Astrocyte (in vitro differentiated cells and primary cell): ENCODE data around the gene UGT1A3. TPM values are rescaled to one million over a fixed set of nuclear protein-coding genes. Genes with fewer than 3 reads are reported as not detected.

Source experiments
- DNase-seq: peaks from one replicate; pipeline ENCODE4 v3.0.0-alpha.2; 2010; ENCODE audit warnings: low read depth
- FAIRE-seq: peaks from 2 replicates; lab custom pipeline; 2011; peaks lifted over from hg19 to GRCh38; lab: Jason Lieb, UNC
- H2AFZ ChIP-seq: 2 replicates; pipeline ENCODE4 v1.6.0; 2012; ENCODE audit warnings: low read depth, low read length, inconsistent platforms
- H3K27ac ChIP-seq: 2 replicates; pipeline ENCODE4 v1.5.1; 2011; ENCODE audit warnings: low read depth, low read length, inconsistent platforms
- H3K27me3 ChIP-seq: 2 replicates; pipeline ENCODE4 v1.6.0; 2011; ENCODE audit warnings: low read length, inconsistent platforms; ENCODE audit not compliant: insufficient read depth
- H3K36me3 ChIP-seq: 2 replicates; pipeline ENCODE4 v1.5.1; 2011; ENCODE audit warnings: low read length, inconsistent platforms; ENCODE audit not compliant: insufficient read depth
- H3K4me1 ChIP-seq: 2 replicates; pipeline ENCODE4 v1.5.1; 2011; ENCODE audit warnings: low read length, inconsistent platforms; ENCODE audit not compliant: insufficient read depth
- H3K4me2 ChIP-seq: 2 replicates; pipeline ENCODE4 v1.6.0; 2012; ENCODE audit warnings: low read length, inconsistent platforms
- H3K4me3 ChIP-seq: 2 replicates; pipeline ENCODE4 v1.5.1; 2011; ENCODE audit warnings: low read depth, mild to moderate bottlenecking, low read length, inconsistent platforms; ENCODE audit not compliant: insufficient read depth
- H3K79me2 ChIP-seq: 2 replicates; pipeline ENCODE4 v1.6.0; 2012; ENCODE audit warnings: mild to moderate bottlenecking, low read length, inconsistent platforms; ENCODE audit not compliant: insufficient read depth
- H3K9ac ChIP-seq: 2 replicates; pipeline ENCODE4 v1.6.0; 2012; ENCODE audit warnings: mild to moderate bottlenecking, low read length, inconsistent platforms
- H3K9me3 ChIP-seq: 2 replicates; pipeline ENCODE4 v1.5.1; 2012; ENCODE audit warnings: low read depth, mild to moderate bottlenecking, low read length, inconsistent platforms; ENCODE audit not compliant: insufficient read depth
- H4K20me1 ChIP-seq: 2 replicates; pipeline ENCODE4 v1.6.0; 2012; ENCODE audit warnings: low read length, inconsistent platforms; ENCODE audit not compliant: insufficient read depth
- H3K27ac Mint-ChIP-seq: one replicate; pipeline ENCODE4 v1.8.0; 2021; ENCODE audit warnings: mild to moderate bottlenecking, mixed read lengths; ENCODE audit not compliant: unreplicated experiment
- H3K27me3 Mint-ChIP-seq: one replicate; pipeline ENCODE4 v1.8.0; 2021; ENCODE audit warnings: low read depth, mixed read lengths; ENCODE audit not compliant: unreplicated experiment
- H3K36me3 Mint-ChIP-seq: one replicate; pipeline ENCODE4 v1.8.0; 2021; ENCODE audit warnings: low read depth, mixed read lengths; ENCODE audit not compliant: unreplicated experiment
- H3K4me1 Mint-ChIP-seq: one replicate; pipeline ENCODE4 v1.8.0; 2021; ENCODE audit warnings: low read depth, mixed read lengths; ENCODE audit not compliant: unreplicated experiment
- H3K4me3 Mint-ChIP-seq: one replicate; pipeline ENCODE4 v1.8.0; 2021; ENCODE audit warnings: mild to moderate bottlenecking, moderate library complexity, mixed read lengths; ENCODE audit not compliant: unreplicated experiment
- H3K9me3 Mint-ChIP-seq: one replicate; pipeline ENCODE4 v1.8.0; 2021; ENCODE audit warnings: mild to moderate bottlenecking, mixed read lengths; ENCODE audit not compliant: unreplicated experiment
- EZH2 ChIP-seq: IDR thresholded peaks from 2 replicates; pipeline ENCODE4 v1.6.1; 2012; ENCODE audit warnings: mild to moderate bottlenecking, low read length, inconsistent platforms; ENCODE audit not compliant: insufficient read depth
- total RNA-seq: library from RNA; stranded (reverse); gene quantifications from 2 replicates; pipeline ENCODE4 v1.2.1, GENCODE V29; 2021
- TF ChIP-seq, protein P1 (sequence below): IDR thresholded peaks from 2 replicates; pipeline ENCODE4 v1.5.1; 2011; ENCODE audit warnings: low read depth, mild to moderate bottlenecking, inconsistent platforms, low read length, moderate library complexity; ENCODE audit not compliant: insufficient read depth

UGT1A3 gene
- total RNA-seq, 1 donor from 2014 or later, result not detected

DNA sequence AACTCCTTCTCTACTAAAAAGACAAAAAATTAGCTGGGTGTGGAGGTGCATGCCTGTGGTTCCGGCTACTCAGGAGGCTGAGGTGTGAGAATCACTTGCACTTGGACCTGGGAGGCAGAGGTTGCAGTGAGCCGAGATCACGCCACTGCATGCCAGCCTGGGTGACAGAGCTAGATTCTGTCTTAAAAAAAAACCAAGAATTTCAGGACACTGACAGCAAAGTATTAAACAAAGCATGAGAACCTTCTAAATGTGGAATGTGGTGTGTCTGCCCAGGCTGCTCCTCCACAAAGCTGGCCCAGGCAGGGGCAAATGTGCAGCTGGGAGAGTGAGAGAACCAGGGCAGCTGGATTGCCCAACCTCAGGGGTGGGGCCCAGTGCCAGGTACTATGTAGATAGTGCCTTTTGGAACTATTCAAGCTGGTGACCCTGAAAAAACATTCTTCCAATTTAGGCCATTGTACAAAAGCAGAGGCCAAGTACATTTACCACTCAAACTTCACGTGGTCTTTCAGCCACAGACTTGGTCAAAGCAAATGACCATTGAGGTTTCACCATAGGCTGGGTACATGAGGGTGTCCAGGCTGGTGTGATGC, 22.8 kb upstream of the UGT1A3 start:
- Histone ChIP-seq H3K79me2 (no peaks in the 10 kb centered on the region), H2AFZ (no peak overlapping the region), H3K4me1 (peaks cover 13% of the 10 kb centered on the region), H3K9ac (no peak overlapping the region), H3K27ac (peak overlapping the region; percentile 40), H3K36me3 (no peaks in the 10 kb centered on the region), H3K27me3 (no peaks in the 10 kb centered on the region), H3K4me2 (no peak overlapping the region), H3K9me3 (no peaks in the 10 kb centered on the region), H4K20me1 (no peaks in the 10 kb centered on the region), H3K4me3 (no peak overlapping the region)
- peaks cover 7% of the 10 kb centered on the region for H3K4me1 Mint-ChIP-seq
- H3K4me3 Mint-ChIP-seq, result no peak overlapping the region
- no peaks in the 10 kb centered on the region for H3K27me3 Mint-ChIP-seq
- no peak overlapping the region for H3K27ac Mint-ChIP-seq
- TF ChIP-seq, protein P1, sequence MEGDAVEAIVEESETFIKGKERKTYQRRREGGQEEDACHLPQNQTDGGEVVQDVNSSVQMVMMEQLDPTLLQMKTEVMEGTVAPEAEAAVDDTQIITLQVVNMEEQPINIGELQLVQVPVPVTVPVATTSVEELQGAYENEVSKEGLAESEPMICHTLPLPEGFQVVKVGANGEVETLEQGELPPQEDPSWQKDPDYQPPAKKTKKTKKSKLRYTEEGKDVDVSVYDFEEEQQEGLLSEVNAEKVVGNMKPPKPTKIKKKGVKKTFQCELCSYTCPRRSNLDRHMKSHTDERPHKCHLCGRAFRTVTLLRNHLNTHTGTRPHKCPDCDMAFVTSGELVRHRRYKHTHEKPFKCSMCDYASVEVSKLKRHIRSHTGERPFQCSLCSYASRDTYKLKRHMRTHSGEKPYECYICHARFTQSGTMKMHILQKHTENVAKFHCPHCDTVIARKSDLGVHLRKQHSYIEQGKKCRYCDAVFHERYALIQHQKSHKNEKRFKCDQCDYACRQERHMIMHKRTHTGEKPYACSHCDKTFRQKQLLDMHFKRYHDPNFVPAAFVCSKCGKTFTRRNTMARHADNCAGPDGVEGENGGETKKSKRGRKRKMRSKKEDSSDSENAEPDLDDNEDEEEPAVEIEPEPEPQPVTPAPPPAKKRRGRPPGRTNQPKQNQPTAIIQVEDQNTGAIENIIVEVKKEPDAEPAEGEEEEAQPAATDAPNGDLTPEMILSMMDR, result no peak
- TF ChIP-seq EZH2, result no peak
- DNase-seq (peak; percentile 29), FAIRE-seq (no peak)
- H3K36me3 Mint-ChIP-seq, result no peaks in the 10 kb centered on the region
- no peaks in the 10 kb centered on the region for H3K9me3 Mint-ChIP-seq

DNA sequence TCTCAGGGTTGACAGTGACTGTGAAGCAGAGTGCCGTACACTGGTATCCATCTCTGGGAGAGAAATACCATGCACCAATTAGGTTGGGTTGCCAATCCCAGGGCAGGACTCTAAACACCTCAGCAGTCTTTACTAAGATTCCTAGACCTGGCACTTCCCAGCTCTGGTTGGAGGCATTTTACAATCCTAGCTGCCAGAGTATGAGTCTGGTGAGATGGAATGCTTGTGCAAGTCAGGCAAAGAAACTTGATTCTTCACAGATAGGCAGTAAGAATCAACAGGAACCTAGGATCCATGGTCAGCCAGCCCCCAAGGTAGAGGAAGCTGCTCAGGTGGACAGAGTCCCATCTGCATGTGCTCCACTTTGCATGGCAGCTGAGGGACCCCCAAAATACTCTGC, 22.1 kb upstream of the UGT1A3 start:
- H3K4me2 ChIP-seq, result no peak overlapping the region
- Mint-ChIP-seq H3K36me3 (no peaks in the 10 kb centered on the region), H3K4me3 (no peak overlapping the region), H3K27ac (no peak overlapping the region), H3K9me3 (no peaks in the 10 kb centered on the region), H3K27me3 (no peaks in the 10 kb centered on the region), H3K4me1 (peaks cover 7% of the 10 kb centered on the region)
- FAIRE-seq, result no peak
- H4K20me1 ChIP-seq, result no peaks in the 10 kb centered on the region
- DNase-seq, result peak; percentile 68
- H3K4me1 ChIP-seq, result peaks cover 13% of the 10 kb centered on the region
- H3K27me3 ChIP-seq, result no peaks in the 10 kb centered on the region
- H3K27ac ChIP-seq, result peak overlapping the region; percentile 40
- no peak overlapping the region for H3K9ac ChIP-seq
- no peak overlapping the region for H2AFZ ChIP-seq
- no peaks in the 10 kb centered on the region for H3K79me2 ChIP-seq
- no peak overlapping the region for H3K4me3 ChIP-seq
- H3K9me3 ChIP-seq, result no peaks in the 10 kb centered on the region
- no peaks in the 10 kb centered on the region for H3K36me3 ChIP-seq
- no peak for TF ChIP-seq EZH2
- TF ChIP-seq, protein P1, result no peak

DNA sequence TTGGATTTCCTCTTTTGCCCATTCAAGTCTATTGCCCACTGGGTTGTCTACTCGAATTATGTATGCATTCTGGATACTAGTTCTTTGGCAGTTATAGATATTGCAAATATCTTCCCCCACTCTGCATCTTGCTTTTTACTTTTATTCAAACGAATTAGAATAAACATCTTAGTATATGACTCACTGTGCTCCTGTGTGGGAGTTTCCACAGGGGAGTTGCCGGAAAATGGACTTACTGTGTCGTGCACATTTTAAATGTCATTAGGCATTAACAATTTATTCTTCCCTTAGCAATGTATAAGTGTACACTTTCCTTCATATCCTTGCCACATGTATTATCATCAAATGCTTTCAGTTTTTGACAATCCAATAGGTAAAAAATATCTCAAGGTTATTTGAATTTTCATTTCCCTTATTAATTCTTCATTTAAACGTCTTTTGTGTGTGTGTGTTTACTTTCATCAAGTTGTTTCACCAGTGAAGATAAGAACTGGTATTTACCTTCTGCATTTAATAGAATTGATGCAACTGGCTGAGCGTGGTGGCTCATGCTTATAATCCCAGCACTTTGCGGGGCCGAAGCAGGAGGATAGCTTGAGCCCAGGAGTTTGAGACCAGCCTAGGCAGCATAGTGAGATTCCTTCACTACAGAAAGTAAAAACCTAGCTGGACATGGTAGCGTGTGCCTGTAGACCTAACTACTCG, 20.8 kb upstream of the UGT1A3 start:
- no peak overlapping the region for H3K4me3 ChIP-seq
- peaks cover 6% of the 10 kb centered on the region for H3K27me3 Mint-ChIP-seq
- peak overlapping the region; percentile 48 for H3K4me2 ChIP-seq
- H3K4me1 ChIP-seq, result peaks cover 13% of the 10 kb centered on the region
- FAIRE-seq, result peak; percentile 17
- peaks cover 7% of the 10 kb centered on the region for H3K4me1 Mint-ChIP-seq
- no peaks in the 10 kb centered on the region for H3K36me3 ChIP-seq
- no peak overlapping the region for H3K4me3 Mint-ChIP-seq
- peak; percentile 59 for DNase-seq
- H3K9me3 ChIP-seq, result no peaks in the 10 kb centered on the region
- H3K79me2 ChIP-seq, result no peaks in the 10 kb centered on the region
- no peak overlapping the region for H2AFZ ChIP-seq
- H4K20me1 ChIP-seq, result no peaks in the 10 kb centered on the region
- no peak overlapping the region for H3K27ac Mint-ChIP-seq
- TF ChIP-seq, protein P1, result no peak
- TF ChIP-seq EZH2, result no peak
- H3K27ac ChIP-seq, result no peak overlapping the region
- no peak overlapping the region for H3K9ac ChIP-seq
- no peaks in the 10 kb centered on the region for H3K36me3 Mint-ChIP-seq
- H3K27me3 ChIP-seq, result no peaks in the 10 kb centered on the region
- H3K9me3 Mint-ChIP-seq, result no peaks in the 10 kb centered on the region
